Hepatocyte (in vitro differentiated cells): Measurements from ENCODE around the gene MYBPH.

Experiments used
- EZH2 ChIP-seq: fragments of 200-600 bp; sonication (generic); IDR thresholded peaks from 2 replicates; pipeline ENCODE4 v1.6.1; 2016; ENCODE audit warnings: antibody characterized with exemption, mild to moderate bottlenecking, borderline replicate concordance
- EZH2phosphoT487 ChIP-seq: fragments of 200-600 bp; sonication (generic); IDR thresholded peaks from one replicate; pipeline ENCODE4 v1.6.1; 2018; ENCODE audit warnings: antibody characterized with exemption, mild to moderate bottlenecking, low read depth, moderate library complexity; ENCODE audit not compliant: unreplicated experiment, severe bottlenecking
- TF ChIP-seq, protein P1 (sequence below): fragments of 200-600 bp; sonication (generic); IDR thresholded peaks from 2 replicates; pipeline ENCODE4 v1.5.1; 2016; ENCODE audit warnings: antibody characterized with exemption, mild to moderate bottlenecking; ENCODE audit not compliant: poor library complexity

DNA sequence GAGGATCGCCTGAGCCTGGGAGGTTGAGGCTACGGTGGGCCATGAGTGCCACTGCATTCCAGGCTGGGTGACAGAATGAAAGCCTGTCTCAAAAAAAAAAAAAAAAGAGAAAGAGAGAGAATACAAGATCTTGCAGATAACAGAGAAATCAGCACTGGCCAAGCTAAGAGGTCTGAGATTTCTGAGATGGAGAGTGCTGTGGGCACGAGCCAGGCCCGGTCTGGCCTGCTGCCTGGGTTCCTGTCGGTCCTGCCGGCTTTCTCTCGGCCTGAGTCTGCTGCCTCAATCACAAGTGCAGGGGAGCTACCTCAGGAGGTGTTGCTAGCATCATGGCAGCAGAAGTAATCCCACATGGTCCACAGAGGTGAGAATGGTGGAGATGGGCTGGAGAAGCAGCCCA lies 29.1 kb downstream of the MYBPH start:
- TF ChIP-seq EZH2 (no peak), EZH2phosphoT487 (no peak)
- TF ChIP-seq, protein P1, sequence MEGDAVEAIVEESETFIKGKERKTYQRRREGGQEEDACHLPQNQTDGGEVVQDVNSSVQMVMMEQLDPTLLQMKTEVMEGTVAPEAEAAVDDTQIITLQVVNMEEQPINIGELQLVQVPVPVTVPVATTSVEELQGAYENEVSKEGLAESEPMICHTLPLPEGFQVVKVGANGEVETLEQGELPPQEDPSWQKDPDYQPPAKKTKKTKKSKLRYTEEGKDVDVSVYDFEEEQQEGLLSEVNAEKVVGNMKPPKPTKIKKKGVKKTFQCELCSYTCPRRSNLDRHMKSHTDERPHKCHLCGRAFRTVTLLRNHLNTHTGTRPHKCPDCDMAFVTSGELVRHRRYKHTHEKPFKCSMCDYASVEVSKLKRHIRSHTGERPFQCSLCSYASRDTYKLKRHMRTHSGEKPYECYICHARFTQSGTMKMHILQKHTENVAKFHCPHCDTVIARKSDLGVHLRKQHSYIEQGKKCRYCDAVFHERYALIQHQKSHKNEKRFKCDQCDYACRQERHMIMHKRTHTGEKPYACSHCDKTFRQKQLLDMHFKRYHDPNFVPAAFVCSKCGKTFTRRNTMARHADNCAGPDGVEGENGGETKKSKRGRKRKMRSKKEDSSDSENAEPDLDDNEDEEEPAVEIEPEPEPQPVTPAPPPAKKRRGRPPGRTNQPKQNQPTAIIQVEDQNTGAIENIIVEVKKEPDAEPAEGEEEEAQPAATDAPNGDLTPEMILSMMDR: no peak
